ENCODE results near the gene GMDS.

The GMDS gene

GRCh38 chr6:2166717-2167116, 78.7 kb downstream of the GMDS start:
- TF ChIP-seq CTCF (IDR thresholded peaks at IDR 0.05; ENCODE audit: low read depth, low read length): no peak
- DNase-seq (ENCODE audit: extremely low read depth, low read depth): no peak

DNA sequence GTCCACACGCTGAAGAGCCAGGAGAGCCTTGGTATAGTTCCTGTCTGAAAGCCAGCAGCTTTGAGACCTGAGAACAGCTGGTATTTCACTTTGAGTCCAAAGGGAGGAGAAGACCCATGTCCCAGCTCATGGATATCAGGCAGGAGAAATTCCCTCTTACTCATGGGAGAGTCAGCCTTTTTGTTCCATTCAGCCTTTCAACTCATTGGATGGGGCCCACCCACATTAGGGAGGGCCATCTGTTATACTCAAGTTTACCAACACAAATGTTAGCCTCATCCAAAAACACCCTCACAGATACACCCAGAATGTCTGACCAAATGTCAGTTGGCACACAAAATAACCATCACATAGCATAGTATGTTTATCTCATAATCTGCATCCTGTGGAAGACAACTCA, 80.1 kb downstream of the GMDS start:
- no peak for TF ChIP-seq CTCF (IDR thresholded peaks at IDR 0.05; ENCODE audit: low read depth, low read length)
- no peak for DNase-seq (ENCODE audit: extremely low read depth, low read depth)

DNA sequence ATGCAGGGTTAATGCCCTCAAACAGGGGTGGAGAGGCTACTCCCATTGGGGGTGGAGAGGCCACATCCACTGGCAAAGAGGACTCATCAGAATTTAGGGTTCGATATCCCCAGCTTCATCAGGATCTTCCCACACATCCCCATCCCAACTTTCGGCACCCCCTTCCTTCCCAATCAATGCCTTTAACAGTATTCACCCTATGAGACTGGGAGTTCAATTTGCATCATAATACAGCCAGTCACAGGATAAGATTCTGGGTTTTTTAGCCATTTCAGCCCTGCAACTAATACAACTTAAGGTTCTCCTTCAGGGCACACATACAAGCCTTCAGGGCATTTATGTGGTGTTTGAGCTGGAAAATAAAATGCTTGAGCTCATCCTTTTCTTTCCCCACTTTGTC, 80.9 kb downstream of the GMDS start:
- DNase-seq (ENCODE audit: extremely low read depth, low read depth): no peak
- TF ChIP-seq CTCF (IDR thresholded peaks at IDR 0.05; ENCODE audit: low read depth, low read length): no peak

DNA sequence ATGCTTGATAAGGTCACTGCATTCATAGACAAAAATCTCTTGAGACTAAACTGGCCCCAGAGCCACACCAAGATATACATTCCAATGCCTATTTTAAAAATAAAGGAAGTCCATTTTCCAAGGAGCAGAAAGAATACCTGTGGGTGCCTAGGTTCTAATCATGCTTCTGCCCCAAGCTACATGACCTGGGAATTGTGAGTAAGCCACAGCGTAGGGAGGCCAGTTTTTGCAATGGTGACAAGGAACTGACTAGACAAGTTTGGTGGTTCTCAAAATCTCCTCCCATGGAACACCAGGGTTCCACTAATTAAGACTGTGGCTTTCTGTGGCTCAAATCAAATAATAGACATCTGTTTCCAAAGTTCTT, 83.3 kb downstream of the GMDS start:
- DNase-seq (ENCODE audit: extremely low read depth, low read depth): no peak
- TF ChIP-seq CTCF (IDR thresholded peaks at IDR 0.05; ENCODE audit: low read depth, low read length): no peak

DNA sequence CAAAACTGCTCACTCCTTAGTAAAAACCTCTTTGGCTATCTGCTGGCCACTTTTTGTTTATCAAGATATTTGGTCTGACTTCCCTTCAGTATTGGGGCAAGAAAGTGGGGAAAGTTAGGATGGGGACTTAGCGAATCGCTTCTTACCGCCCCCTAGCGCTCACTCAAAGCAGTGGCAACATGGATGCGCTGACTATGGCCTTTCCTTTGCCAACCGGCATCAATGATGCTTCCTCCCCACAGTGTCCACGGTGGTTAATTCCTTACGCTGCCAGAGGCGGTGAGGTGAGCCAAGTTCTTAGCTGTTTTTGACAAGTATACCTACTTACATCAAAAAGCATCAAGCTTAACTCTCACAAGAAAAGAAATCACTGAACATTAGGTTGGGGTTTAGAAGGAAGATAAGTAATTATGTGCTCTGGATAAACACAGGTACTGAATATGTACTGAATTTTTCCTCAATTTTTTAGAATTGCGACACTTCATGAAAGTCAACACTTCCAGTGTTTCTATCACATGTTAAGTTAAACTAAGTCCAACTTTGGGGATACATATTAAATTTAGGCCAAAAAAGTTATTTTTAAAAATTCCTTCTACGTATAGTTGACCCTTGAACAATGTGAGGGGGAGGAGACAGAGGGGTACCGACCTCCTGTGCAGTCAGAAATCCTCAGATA, 86.7 kb downstream of the GMDS start:
- TF ChIP-seq CTCF (IDR thresholded peaks at IDR 0.05; ENCODE audit: low read depth, low read length): peak; percentile 34
- no peak for DNase-seq (ENCODE audit: extremely low read depth, low read depth)

DNA sequence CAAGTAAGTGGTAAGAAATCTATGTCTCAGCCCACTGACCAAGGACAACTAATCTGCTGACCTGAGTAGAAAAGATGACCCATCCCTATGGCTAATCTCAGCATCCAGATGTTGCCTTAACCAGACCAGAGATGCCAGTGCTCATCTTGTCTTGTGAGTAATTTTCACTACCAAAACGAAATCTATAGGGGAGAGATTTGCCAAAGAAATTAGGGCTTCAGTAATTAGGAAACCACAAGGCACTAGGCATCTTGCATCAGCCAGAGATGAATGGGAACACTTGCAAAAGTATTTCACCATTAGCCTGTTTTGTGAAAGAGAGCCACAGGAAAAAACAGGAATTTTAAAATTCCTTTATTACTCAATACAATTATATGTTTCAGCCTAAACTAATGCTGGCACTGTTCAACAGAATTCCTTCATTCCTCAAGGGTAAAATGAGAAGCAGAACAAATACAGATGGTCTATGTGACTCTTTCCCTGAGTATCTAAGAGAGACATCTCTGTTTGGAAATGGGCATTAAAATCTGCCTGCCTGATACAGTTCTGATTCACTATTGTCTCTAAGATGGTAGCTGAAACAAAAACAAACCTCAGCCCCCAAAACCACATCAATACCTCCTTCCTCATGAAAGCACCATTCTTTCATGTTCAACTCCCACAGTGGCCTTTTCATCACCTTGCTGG, 87.8 kb downstream of the GMDS start:
- no peak for TF ChIP-seq CTCF (IDR thresholded peaks at IDR 0.05; ENCODE audit: low read depth, low read length)
- DNase-seq (ENCODE audit: extremely low read depth, low read depth): peak; percentile 87

DNA sequence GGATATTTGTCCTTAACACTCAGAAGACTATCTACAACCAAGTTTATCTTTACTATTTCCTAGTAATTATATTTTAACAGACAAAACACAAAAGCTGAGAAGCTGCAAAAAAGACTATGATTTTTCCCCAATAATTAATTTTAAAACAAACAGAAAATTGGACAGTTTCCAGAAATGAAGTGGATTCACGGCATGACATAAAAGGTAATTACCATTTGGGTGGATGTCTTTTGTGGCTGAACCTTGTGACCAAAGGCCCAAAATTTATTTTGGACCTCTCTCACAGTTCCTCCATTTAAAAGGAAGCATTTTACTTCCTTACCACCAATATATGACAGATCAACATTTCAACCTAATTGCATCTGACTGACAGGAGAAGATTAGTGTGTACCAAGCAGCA, 90.2 kb downstream of the GMDS start:
- DNase-seq (ENCODE audit: extremely low read depth, low read depth): no peak
- TF ChIP-seq CTCF (IDR thresholded peaks at IDR 0.05; ENCODE audit: low read depth, low read length): no peak

All from AG09319 (cell line).